Left lobe of liver (tissue), 2 donors: Measurements from ENCODE around the gene FBN1. TPM values are rescaled to one million over a fixed set of nuclear protein-coding genes. Genes with fewer than 3 reads are reported as not detected.

Experiments
- ATAC-seq: fragments of 200-7000 bp; cut with Tn5 transposase; one replicate; pipeline ENCODE4 v1.9.1; 2020; ENCODE audit warnings: mild to moderate bottlenecking, moderate library complexity
- DNase-seq: peaks from one replicate; pipeline ENCODE4 v3.0.0-alpha.2; 2020; ENCODE audit warnings: low spot score
- total RNA-seq: library from RNA; stranded (reverse); gene quantifications from one replicate; pipeline ENCODE4 v1.2.1, GENCODE V29; 2021
- donor health status: DM: no; HTN: no; CAD: no; lungs with moderate emphysema.
- donor health status: DM: no; HTN: yes; CAD: no.

FBN1 gene
- total RNA-seq, 1 donor from 2014 or later, result 2.7 TPM

GRCh38 chr15:48653216-48653615 is 7.7 kb upstream of the FBN1 start:
- DNase-seq (no peak), ATAC-seq (no peak)

- no peak for ATAC-seq
- no peak for DNase-seq
These were observed 7.1 kb upstream of the FBN1 start for GRCh38 chr15:48652510-48653076.

GRCh38 chr15:48650931-48651330 is 5.4 kb upstream of the FBN1 start:
- no peak for ATAC-seq
- DNase-seq, result no peak

- ATAC-seq (no peak), DNase-seq (no peak)
These were observed 2.5 kb upstream of the FBN1 start for GRCh38 chr15:48647962-48648361.

- no peak for ATAC-seq
- DNase-seq, result no peak
These were observed 822 bp upstream of the FBN1 start for GRCh38 chr15:48646331-48646730.

- DNase-seq (peak; percentile 47), ATAC-seq (peak; percentile 56)
These were observed 517 bp downstream of the FBN1 start for GRCh38 chr15:48644827-48645557.

GRCh38 chr15:48644467-48644826 is 1.1 kb downstream of the FBN1 start:
- ATAC-seq, result no peak

GRCh38 chr15:48643776-48644466 is 1.6 kb downstream of the FBN1 start:
- DNase-seq (no peak), ATAC-seq (no peak)

More at GRCh38 chr15:48644467-48644826, 1.1 kb downstream of the FBN1 start:
- no peak for DNase-seq

- DNase-seq, result no peak
- ATAC-seq, result no peak
These were observed 2.3 kb downstream of the FBN1 start for GRCh38 chr15:48643206-48643605.

GRCh38 chr15:48642795-48643194 is 2.7 kb downstream of the FBN1 start:
- DNase-seq, result no peak
- no peak for ATAC-seq

GRCh38 chr15:48641416-48641815 is 4.1 kb downstream of the FBN1 start:
- ATAC-seq (peak; percentile 47), DNase-seq (no peak)

- DNase-seq (no peak), ATAC-seq (no peak)
These were observed 6.5 kb downstream of the FBN1 start for GRCh38 chr15:48638963-48639362.

GRCh38 chr15:48637639-48638038 is 7.9 kb downstream of the FBN1 start:
- DNase-seq (no peak), ATAC-seq (no peak)

GRCh38 chr15:48636511-48636910 is 9.0 kb downstream of the FBN1 start:
- DNase-seq (no peak), ATAC-seq (no peak)

- DNase-seq (no peak), ATAC-seq (no peak)
These were observed 10.6 kb downstream of the FBN1 start for GRCh38 chr15:48634893-48635292.

GRCh38 chr15:48634096-48634495 is 11.4 kb downstream of the FBN1 start:
- DNase-seq (no peak), ATAC-seq (no peak)

GRCh38 chr15:48632651-48633050 is 12.9 kb downstream of the FBN1 start:
- DNase-seq (no peak), ATAC-seq (no peak)

- ATAC-seq, result no peak
These were observed 14.2 kb downstream of the FBN1 start for GRCh38 chr15:48631176-48631770.

GRCh38 chr15:48630245-48630644 is 15.3 kb downstream of the FBN1 start:
- ATAC-seq (no peak), DNase-seq (no peak)

More at GRCh38 chr15:48631176-48631770, 14.2 kb downstream of the FBN1 start:
- DNase-seq, result no peak

GRCh38 chr15:48628832-48629231 is 16.7 kb downstream of the FBN1 start:
- ATAC-seq (no peak), DNase-seq (no peak)

GRCh38 chr15:48627260-48627940 is 18.1 kb downstream of the FBN1 start:
- no peak for ATAC-seq
- DNase-seq, result no peak
